HEK293 (cell line): ENCODE measurements around the gene FLT3LG.

Experiments used
- BCL11A ChIP-seq: fragments of 450-650 bp; formaldehyde crosslinking; IDR thresholded peaks from 2 replicates; pipeline ENCODE4 v1.5.1; 2016; ENCODE audit warnings: low read depth, missing biosample characterization, missing genetic modification characterization
- GFI1B ChIP-seq: fragments of 450-650 bp; formaldehyde crosslinking; IDR thresholded peaks from 2 replicates; pipeline ENCODE4 v1.5.1; 2016; ENCODE audit warnings: missing biosample characterization, missing genetic modification characterization
- GLI4 ChIP-seq: fragments of 450-650 bp; formaldehyde crosslinking; IDR thresholded peaks from 2 replicates; pipeline ENCODE4 v1.5.1; 2016; ENCODE audit warnings: missing biosample characterization, missing genetic modification characterization
- KLF1 ChIP-seq: fragments of 450-650 bp; formaldehyde crosslinking; IDR thresholded peaks from 2 replicates; pipeline ENCODE4 v1.5.1; 2016; ENCODE audit warnings: missing biosample characterization, missing genetic modification characterization
- KLF10 ChIP-seq: fragments of 450-650 bp; IDR thresholded peaks from 2 replicates; pipeline ENCODE4 v1.5.1; 2018; ENCODE audit warnings: missing biosample characterization, mild to moderate bottlenecking, missing genetic modification characterization
- KLF9 ChIP-seq: fragments of 450-650 bp; formaldehyde crosslinking; IDR thresholded peaks from 2 replicates; pipeline ENCODE4 v1.5.1; 2016; ENCODE audit warnings: missing biosample characterization, missing genetic modification characterization, low read depth
- REPIN1 ChIP-seq: fragments of 450-650 bp; formaldehyde crosslinking; IDR thresholded peaks from 2 replicates; pipeline ENCODE4 v1.5.1; 2017; ENCODE audit warnings: missing biosample characterization, missing genetic modification characterization, low read depth
- SCRT1 ChIP-seq: fragments of 450-650 bp; formaldehyde crosslinking; IDR thresholded peaks from 2 replicates; pipeline ENCODE4 v1.5.1; 2016; ENCODE audit warnings: missing biosample characterization, missing genetic modification characterization, borderline replicate concordance
- ZBTB1 ChIP-seq: fragments of 450-650 bp; formaldehyde crosslinking; IDR thresholded peaks from 2 replicates; pipeline ENCODE4 v1.5.1; 2016; ENCODE audit warnings: missing biosample characterization, missing genetic modification characterization
- ZNF114 ChIP-seq: fragments of 450-650 bp; formaldehyde crosslinking; IDR thresholded peaks from 2 replicates; pipeline ENCODE4 v1.5.0; 2017; ENCODE audit warnings: missing biosample characterization, missing genetic modification characterization
- ZNF335 ChIP-seq: fragments of 450-650 bp; formaldehyde crosslinking; conservative IDR thresholded peaks from 2 replicates; pipeline ENCODE4 v1.5.1; 2016; ENCODE audit warnings: missing biosample characterization, missing genetic modification characterization
- ZNF354C ChIP-seq: fragments of 450-650 bp; formaldehyde crosslinking; IDR thresholded peaks from 2 replicates; pipeline ENCODE4 v1.5.1; 2016; ENCODE audit warnings: missing biosample characterization, missing genetic modification characterization, low read depth, borderline replicate concordance
- ZNF366 ChIP-seq: fragments of 450-650 bp; formaldehyde crosslinking; conservative IDR thresholded peaks from 2 replicates; pipeline ENCODE4 v1.5.1; 2016; ENCODE audit warnings: missing biosample characterization, missing genetic modification characterization
- ZNF394 ChIP-seq: fragments of 450-650 bp; formaldehyde crosslinking; IDR thresholded peaks from 2 replicates; pipeline ENCODE4 v1.5.1; 2016; ENCODE audit warnings: missing biosample characterization, missing genetic modification characterization, mild to moderate bottlenecking, moderate library complexity, borderline replicate concordance
- ZNF548 ChIP-seq: fragments of 450-650 bp; formaldehyde crosslinking; IDR thresholded peaks from 2 replicates; pipeline ENCODE4 v1.5.1; 2016; ENCODE audit warnings: missing biosample characterization, missing genetic modification characterization
- ZNF658 ChIP-seq: fragments of 450-650 bp; formaldehyde crosslinking; IDR thresholded peaks from 2 replicates; pipeline ENCODE4; 2016; ENCODE audit warnings: missing biosample characterization, missing genetic modification characterization
- ZNF747 ChIP-seq: fragments of 450-650 bp; formaldehyde crosslinking; IDR thresholded peaks from 2 replicates; pipeline ENCODE4 v1.5.1; 2016; ENCODE audit warnings: missing biosample characterization, missing genetic modification characterization
- ZNF76 ChIP-seq: fragments of 450-650 bp; formaldehyde crosslinking; IDR thresholded peaks from 2 replicates; pipeline ENCODE4; 2016; ENCODE audit warnings: low read depth, missing biosample characterization, missing genetic modification characterization, borderline replicate concordance
- TF ChIP-seq, protein P1 (sequence below): fragments of 450-650 bp; formaldehyde crosslinking; IDR thresholded peaks from 2 replicates; pipeline ENCODE4 v1.5.1; 2016; ENCODE audit warnings: missing biosample characterization, missing genetic modification characterization
- TF ChIP-seq, protein P2 (sequence below): fragments of 450-650 bp; formaldehyde crosslinking; IDR thresholded peaks from 2 replicates; pipeline ENCODE4 v1.5.1; 2016; ENCODE audit warnings: missing biosample characterization, missing genetic modification characterization
- TF ChIP-seq, protein P3 (sequence below): fragments of 450-650 bp; formaldehyde crosslinking; IDR thresholded peaks from 2 replicates; pipeline ENCODE4 v1.5.1; 2016; ENCODE audit warnings: missing biosample characterization, missing genetic modification characterization
- TF ChIP-seq, protein P4 (sequence below): fragments of 450-650 bp; formaldehyde crosslinking; IDR thresholded peaks from 2 replicates; pipeline ENCODE4 v1.5.1; 2016; ENCODE audit warnings: missing biosample characterization, missing genetic modification characterization
- TF ChIP-seq, protein P5 (sequence below): fragments of 450-650 bp; formaldehyde crosslinking; IDR thresholded peaks from 2 replicates; pipeline ENCODE4 v1.5.1; 2016; ENCODE audit warnings: missing biosample characterization, missing genetic modification characterization, borderline replicate concordance
- TF ChIP-seq, protein P6 (sequence below): fragments of 450-650 bp; IDR thresholded peaks from 2 replicates; pipeline ENCODE4 v1.5.1; 2018; ENCODE audit warnings: missing biosample characterization, mild to moderate bottlenecking, missing genetic modification characterization

FLT3LG gene

DNA sequence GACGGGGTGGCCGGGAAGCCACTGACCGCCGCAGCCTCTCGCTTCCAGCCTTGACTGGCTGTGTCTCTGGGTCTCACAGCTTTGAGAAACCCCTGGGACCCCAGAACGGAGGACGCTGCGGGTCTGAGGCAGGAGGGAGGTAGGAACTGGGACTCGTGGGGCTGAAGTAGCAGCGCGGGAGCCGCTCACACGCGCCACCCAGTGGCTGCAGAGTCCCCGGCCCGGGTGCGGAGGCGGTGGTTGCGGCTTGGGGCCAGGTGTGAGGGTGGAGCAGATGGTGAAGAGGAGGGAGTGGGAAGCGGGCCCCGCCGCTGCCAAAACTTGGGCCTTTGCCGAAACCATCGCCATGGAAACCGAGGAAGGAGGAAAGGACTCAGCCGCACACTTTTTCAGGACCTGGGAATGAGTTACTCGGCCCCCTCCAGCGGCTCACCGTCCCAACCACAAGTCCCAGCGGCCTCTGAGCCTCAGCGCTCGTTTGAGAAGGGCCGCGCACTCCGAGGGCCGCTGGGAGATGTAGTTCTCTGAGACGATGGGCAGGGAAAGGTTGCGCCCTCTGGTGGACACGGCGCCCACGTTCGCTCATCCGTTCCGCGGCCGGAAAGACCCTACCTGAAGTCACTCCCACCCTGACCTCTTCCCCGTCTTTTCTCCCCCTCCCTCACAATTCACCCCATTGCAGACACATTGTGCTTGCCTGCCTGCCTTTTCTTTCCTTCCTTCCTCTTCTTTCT, 30.5 kb upstream of the FLT3LG start (continued):
- TF ChIP-seq, protein P1, sequence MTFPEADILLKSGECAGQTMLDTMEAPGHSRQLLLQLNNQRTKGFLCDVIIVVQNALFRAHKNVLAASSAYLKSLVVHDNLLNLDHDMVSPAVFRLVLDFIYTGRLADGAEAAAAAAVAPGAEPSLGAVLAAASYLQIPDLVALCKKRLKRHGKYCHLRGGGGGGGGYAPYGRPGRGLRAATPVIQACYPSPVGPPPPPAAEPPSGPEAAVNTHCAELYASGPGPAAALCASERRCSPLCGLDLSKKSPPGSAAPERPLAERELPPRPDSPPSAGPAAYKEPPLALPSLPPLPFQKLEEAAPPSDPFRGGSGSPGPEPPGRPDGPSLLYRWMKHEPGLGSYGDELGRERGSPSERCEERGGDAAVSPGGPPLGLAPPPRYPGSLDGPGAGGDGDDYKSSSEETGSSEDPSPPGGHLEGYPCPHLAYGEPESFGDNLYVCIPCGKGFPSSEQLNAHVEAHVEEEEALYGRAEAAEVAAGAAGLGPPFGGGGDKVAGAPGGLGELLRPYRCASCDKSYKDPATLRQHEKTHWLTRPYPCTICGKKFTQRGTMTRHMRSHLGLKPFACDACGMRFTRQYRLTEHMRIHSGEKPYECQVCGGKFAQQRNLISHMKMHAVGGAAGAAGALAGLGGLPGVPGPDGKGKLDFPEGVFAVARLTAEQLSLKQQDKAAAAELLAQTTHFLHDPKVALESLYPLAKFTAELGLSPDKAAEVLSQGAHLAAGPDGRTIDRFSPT (tag by site-specific recombination) = no peak
- peak; percentile 96 for TF ChIP-seq ZNF335
- peak; percentile 56 for TF ChIP-seq KLF1 (tag by site-specific recombination)
- TF ChIP-seq, protein P2, sequence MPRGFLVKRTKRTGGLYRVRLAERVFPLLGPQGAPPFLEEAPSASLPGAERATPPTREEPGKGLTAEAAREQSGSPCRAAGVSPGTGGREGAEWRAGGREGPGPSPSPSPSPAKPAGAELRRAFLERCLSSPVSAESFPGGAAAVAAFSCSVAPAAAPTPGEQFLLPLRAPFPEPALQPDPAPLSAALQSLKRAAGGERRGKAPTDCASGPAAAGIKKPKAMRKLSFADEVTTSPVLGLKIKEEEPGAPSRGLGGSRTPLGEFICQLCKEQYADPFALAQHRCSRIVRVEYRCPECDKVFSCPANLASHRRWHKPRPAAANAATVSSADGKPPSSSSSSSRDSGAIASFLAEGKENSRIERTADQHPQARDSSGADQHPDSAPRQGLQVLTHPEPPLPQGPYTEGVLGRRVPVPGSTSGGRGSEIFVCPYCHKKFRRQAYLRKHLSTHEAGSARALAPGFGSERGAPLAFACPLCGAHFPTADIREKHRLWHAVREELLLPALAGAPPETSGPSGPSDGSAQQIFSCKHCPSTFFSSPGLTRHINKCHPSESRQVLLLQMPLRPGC (tag by site-specific recombination) = no peak
- TF ChIP-seq GFI1B (tag by site-specific recombination) = no peak
- no peak; the same call in 1 of the 2 replicates for TF ChIP-seq GLI4 (tag by site-specific recombination)
- TF ChIP-seq ZNF658 (tag by site-specific recombination) = no peak
- TF ChIP-seq, protein P3, sequence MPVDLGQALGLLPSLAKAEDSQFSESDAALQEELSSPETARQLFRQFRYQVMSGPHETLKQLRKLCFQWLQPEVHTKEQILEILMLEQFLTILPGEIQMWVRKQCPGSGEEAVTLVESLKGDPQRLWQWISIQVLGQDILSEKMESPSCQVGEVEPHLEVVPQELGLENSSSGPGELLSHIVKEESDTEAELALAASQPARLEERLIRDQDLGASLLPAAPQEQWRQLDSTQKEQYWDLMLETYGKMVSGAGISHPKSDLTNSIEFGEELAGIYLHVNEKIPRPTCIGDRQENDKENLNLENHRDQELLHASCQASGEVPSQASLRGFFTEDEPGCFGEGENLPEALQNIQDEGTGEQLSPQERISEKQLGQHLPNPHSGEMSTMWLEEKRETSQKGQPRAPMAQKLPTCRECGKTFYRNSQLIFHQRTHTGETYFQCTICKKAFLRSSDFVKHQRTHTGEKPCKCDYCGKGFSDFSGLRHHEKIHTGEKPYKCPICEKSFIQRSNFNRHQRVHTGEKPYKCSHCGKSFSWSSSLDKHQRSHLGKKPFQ (tag by site-specific recombination) = peak; percentile 85
- no peak for TF ChIP-seq SCRT1 (tag by site-specific recombination)
- no peak for TF ChIP-seq ZNF114 (tag by site-specific recombination)
- TF ChIP-seq BCL11A = peak; percentile 62
- TF ChIP-seq ZBTB1 (tag by site-specific recombination) = 0 out of 2 replicates have a peak, but pooled peaks have one; percentile 37
- TF ChIP-seq, protein P4, sequence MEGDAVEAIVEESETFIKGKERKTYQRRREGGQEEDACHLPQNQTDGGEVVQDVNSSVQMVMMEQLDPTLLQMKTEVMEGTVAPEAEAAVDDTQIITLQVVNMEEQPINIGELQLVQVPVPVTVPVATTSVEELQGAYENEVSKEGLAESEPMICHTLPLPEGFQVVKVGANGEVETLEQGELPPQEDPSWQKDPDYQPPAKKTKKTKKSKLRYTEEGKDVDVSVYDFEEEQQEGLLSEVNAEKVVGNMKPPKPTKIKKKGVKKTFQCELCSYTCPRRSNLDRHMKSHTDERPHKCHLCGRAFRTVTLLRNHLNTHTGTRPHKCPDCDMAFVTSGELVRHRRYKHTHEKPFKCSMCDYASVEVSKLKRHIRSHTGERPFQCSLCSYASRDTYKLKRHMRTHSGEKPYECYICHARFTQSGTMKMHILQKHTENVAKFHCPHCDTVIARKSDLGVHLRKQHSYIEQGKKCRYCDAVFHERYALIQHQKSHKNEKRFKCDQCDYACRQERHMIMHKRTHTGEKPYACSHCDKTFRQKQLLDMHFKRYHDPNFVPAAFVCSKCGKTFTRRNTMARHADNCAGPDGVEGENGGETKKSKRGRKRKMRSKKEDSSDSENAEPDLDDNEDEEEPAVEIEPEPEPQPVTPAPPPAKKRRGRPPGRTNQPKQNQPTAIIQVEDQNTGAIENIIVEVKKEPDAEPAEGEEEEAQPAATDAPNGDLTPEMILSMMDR (tag by site-specific recombination) = peak; percentile 99
- no peak; the same call in 1 of the 2 replicates for TF ChIP-seq KLF10 (tag by site-specific recombination)
- TF ChIP-seq ZNF76 (tag by site-specific recombination) = peak; percentile 97
- no peak for TF ChIP-seq ZNF354C
- peak; percentile 22 for TF ChIP-seq KLF9 (tag by site-specific recombination)
- TF ChIP-seq ZNF366 (tag by site-specific recombination) = peak; percentile 98
- TF ChIP-seq, protein P5, sequence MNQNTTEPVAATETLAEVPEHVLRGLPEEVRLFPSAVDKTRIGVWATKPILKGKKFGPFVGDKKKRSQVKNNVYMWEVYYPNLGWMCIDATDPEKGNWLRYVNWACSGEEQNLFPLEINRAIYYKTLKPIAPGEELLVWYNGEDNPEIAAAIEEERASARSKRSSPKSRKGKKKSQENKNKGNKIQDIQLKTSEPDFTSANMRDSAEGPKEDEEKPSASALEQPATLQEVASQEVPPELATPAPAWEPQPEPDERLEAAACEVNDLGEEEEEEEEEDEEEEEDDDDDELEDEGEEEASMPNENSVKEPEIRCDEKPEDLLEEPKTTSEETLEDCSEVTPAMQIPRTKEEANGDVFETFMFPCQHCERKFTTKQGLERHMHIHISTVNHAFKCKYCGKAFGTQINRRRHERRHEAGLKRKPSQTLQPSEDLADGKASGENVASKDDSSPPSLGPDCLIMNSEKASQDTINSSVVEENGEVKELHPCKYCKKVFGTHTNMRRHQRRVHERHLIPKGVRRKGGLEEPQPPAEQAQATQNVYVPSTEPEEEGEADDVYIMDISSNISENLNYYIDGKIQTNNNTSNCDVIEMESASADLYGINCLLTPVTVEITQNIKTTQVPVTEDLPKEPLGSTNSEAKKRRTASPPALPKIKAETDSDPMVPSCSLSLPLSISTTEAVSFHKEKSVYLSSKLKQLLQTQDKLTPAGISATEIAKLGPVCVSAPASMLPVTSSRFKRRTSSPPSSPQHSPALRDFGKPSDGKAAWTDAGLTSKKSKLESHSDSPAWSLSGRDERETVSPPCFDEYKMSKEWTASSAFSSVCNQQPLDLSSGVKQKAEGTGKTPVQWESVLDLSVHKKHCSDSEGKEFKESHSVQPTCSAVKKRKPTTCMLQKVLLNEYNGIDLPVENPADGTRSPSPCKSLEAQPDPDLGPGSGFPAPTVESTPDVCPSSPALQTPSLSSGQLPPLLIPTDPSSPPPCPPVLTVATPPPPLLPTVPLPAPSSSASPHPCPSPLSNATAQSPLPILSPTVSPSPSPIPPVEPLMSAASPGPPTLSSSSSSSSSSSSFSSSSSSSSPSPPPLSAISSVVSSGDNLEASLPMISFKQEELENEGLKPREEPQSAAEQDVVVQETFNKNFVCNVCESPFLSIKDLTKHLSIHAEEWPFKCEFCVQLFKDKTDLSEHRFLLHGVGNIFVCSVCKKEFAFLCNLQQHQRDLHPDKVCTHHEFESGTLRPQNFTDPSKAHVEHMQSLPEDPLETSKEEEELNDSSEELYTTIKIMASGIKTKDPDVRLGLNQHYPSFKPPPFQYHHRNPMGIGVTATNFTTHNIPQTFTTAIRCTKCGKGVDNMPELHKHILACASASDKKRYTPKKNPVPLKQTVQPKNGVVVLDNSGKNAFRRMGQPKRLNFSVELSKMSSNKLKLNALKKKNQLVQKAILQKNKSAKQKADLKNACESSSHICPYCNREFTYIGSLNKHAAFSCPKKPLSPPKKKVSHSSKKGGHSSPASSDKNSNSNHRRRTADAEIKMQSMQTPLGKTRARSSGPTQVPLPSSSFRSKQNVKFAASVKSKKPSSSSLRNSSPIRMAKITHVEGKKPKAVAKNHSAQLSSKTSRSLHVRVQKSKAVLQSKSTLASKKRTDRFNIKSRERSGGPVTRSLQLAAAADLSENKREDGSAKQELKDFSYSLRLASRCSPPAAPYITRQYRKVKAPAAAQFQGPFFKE (tag by site-specific recombination) = no peak
- no peak for TF ChIP-seq ZNF747
- peak; percentile 50; the same call in 1 of the 2 replicates for TF ChIP-seq ZNF548 (tag by site-specific recombination)
- peak; percentile 76 for TF ChIP-seq ZNF394
- 0 out of 2 replicates have a peak, but pooled peaks have one; percentile 44 for TF ChIP-seq REPIN1
- TF ChIP-seq, protein P6, sequence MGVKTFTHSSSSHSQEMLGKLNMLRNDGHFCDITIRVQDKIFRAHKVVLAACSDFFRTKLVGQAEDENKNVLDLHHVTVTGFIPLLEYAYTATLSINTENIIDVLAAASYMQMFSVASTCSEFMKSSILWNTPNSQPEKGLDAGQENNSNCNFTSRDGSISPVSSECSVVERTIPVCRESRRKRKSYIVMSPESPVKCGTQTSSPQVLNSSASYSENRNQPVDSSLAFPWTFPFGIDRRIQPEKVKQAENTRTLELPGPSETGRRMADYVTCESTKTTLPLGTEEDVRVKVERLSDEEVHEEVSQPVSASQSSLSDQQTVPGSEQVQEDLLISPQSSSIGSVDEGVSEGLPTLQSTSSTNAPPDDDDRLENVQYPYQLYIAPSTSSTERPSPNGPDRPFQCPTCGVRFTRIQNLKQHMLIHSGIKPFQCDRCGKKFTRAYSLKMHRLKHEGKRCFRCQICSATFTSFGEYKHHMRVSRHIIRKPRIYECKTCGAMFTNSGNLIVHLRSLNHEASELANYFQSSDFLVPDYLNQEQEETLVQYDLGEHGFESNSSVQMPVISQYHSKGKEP (tag by site-specific recombination) = no peak
